PC-9 (cell line): ENCODE measurements around the gene PQBP1. TPM values are rescaled to one million over a fixed set of nuclear protein-coding genes. Genes with fewer than 3 reads are reported as not detected.
A peak's percentile ranks its signal among the peaks of the same experiment; 100 is the strongest.
"Not testable (repeated sequence)": the region's sequence is repeated elsewhere in the genome, so short reads cannot be mapped to it uniquely, and the experiment has no call there.

Source experiments
- Bru-seq: library from RNA; stranded (reverse); fragments of 400-500 nt; gene quantifications from one replicate; lab custom pipeline; 2021; lab: Mats Ljungman, UMichigan
- BruChase-seq, 2 experiments: library from RNA; stranded (reverse); fragments of 400-500 nt; gene quantifications; one replicate each; lab custom pipeline; 2021; lab: Mats Ljungman, UMichigan
- BruUV-seq: library from RNA; stranded (reverse); fragments of 400-500 nt; replicated peaks from 2 replicates; lab custom pipeline; 2021; lab: Mats Ljungman, UMichigan
- CTCF ChIA-PET: fragments of 300-600 bp; sonication (Branson Sonifier 250); formaldehyde crosslinking; loops from one replicate; lab custom pipeline; 2022; ENCODE audit warnings: antibody characterized with exemption; lab: Charles Lee
- POLR2A ChIA-PET: fragments of 300-600 bp; sonication (Branson Sonifier 250); formaldehyde crosslinking; loops from one replicate; lab custom pipeline; 2022; ENCODE audit warnings: antibody characterized with exemption; ENCODE audit not compliant: unreplicated experiment; lab: Charles Lee
- DNase-seq, 2 experiments: peaks; one replicate each; pipeline versions ENCODE4 v3.0.0 to v3.0.0-alpha.2; 2015 to 2022; ENCODE audit warnings: mixed read lengths in 1 of 2
- H2AFZ ChIP-seq: fragments of 200-600 bp; sonication (generic); 2 replicates; pipeline ENCODE4 v1.8.1; 2017; ENCODE audit warnings: antibody characterized with exemption
- H3F3A ChIP-seq: fragments of 200-600 bp; sonication (generic); 2 replicates; pipeline ENCODE4 v1.8.1; 2017; ENCODE audit warnings: antibody characterized with exemption, mild to moderate bottlenecking, low read depth; ENCODE audit not compliant: insufficient read depth
- H3K27ac ChIP-seq: fragments of 200-600 bp; sonication (generic); 2 replicates; pipeline ENCODE4 v1.6.1; 2016; ENCODE audit warnings: mixed run types
- H3K27me3 ChIP-seq: fragments of 200-600 bp; sonication (generic); 2 replicates; pipeline ENCODE4 v1.6.1; 2016; ENCODE audit warnings: low read depth, mixed run types; ENCODE audit not compliant: insufficient read depth
- H3K36me3 ChIP-seq: fragments of 200-600 bp; sonication (generic); 2 replicates; pipeline ENCODE4 v1.6.1; 2016; ENCODE audit warnings: low read depth, mixed run types
- H3K4me1 ChIP-seq: fragments of 200-600 bp; sonication (generic); replicated peaks from 2 replicates; pipeline ENCODE4 v1.6.1; 2016; ENCODE audit warnings: mixed run types; ENCODE audit not compliant: insufficient read depth
- H3K4me2 ChIP-seq: fragments of 200-600 bp; sonication (generic); 2 replicates; pipeline ENCODE4 v1.6.1; 2017; ENCODE audit warnings: mixed run types
- H3K4me3 ChIP-seq: fragments of 200-600 bp; sonication (generic); 2 replicates; pipeline ENCODE4 v1.6.1; 2016; ENCODE audit warnings: mixed run types
- H3K79me2 ChIP-seq: fragments of 200-600 bp; sonication (generic); 2 replicates; pipeline ENCODE4 v1.6.1; 2017; ENCODE audit warnings: low read depth, mixed run types
- H3K9me2 ChIP-seq: fragments of 200-600 bp; sonication (generic); 2 replicates; pipeline ENCODE4 v1.8.1; 2017; ENCODE audit warnings: mild to moderate bottlenecking; ENCODE audit not compliant: insufficient read depth
- H3K9me3 ChIP-seq: fragments of 200-600 bp; sonication (generic); 2 replicates; pipeline ENCODE4 v1.8.1; 2016; ENCODE audit warnings: low read depth; ENCODE audit not compliant: insufficient read depth
- H4K20me1 ChIP-seq: fragments of 200-600 bp; sonication (generic); 2 replicates; pipeline ENCODE4 v1.8.1; 2017; ENCODE audit not compliant: insufficient read depth
- CTCF ChIP-seq: fragments of 200-600 bp; sonication (generic); conservative IDR thresholded peaks from 2 replicates; pipeline ENCODE4 v1.6.1; 2017; ENCODE audit warnings: mixed run types, antibody characterized with exemption, mild to moderate bottlenecking, moderate library complexity
- EZH2 ChIP-seq: fragments of 200-600 bp; sonication (generic); IDR thresholded peaks from 2 replicates; pipeline ENCODE4 v1.8.0; 2017; ENCODE audit warnings: antibody characterized with exemption, low read depth
- intact Hi-C: fragments of 100-400 bp; cut with micrococcal nuclease; formaldehyde crosslinking; loops from one replicate; pipeline ENCODE4 v1.10.0; 2022; ENCODE audit not compliant: unreplicated experiment
- long read RNA-seq: library from polyadenylated mRNA; stranded (forward); transcript quantifications from one replicate; pipeline ENCODE4 v2.0.0, GENCODE V29; 2022
- total RNA-seq: library from RNA; stranded (reverse); gene quantifications from 2 replicates; pipeline ENCODE4 v1.2.3, GENCODE V29; 2021

The PQBP1 gene
- 36.4 and 39.4 TPM in 2 replicates for total RNA-seq
- percentile 65 among the genes with signal in this experiment for Bru-seq, nascent RNA
- percentile 61 among the genes with signal in this experiment for BruChase-seq, experiment 1, labeled RNA remaining after a 2-hour chase
- BruChase-seq, experiment 2, labeled RNA remaining after a 6-hour chase, result percentile 82 among the genes with signal in this experiment
- long read RNA-seq, transcript PQBP1-216 (7 exons, 938 nt), result minor isoform, 5 of 25 reads
- long read RNA-seq, transcript PQBP1-207 (7 exons, 1,020 nt), result major isoform, 10 of 25 reads
- long read RNA-seq, partial matches to known transcripts, result 2 of 25 reads
- long read RNA-seq, other reads (novel, unspliced or antisense), result 1 of 25 reads

GRCh38 chrX:48897625-48898306, at the start of gene PQBP1, which contains the start of gene TIMM17B:
TSS of gene PQBP1 (plus strand) at chrX:48897930. CDS start at chrX:48898510, 580 bp downstream.
TSS of gene TIMM17B (minus strand) at chrX:48897768. CDS start at chrX:48897749, 19 bp downstream.
- Histone ChIP-seq H3K4me2 (peak within 1 kb of the TSS; percentile 70), H3K79me2 (peaks cover 18% of the 10 kb centered on the region), H3K4me3 (peak within 1 kb of the TSS; percentile 59), H3K36me3 (no peaks in the 10 kb centered on the region), H3K27me3 (no peaks in the 10 kb centered on the region), H2AFZ (peak within 1 kb of the TSS; percentile 72; the same call in 1 of the 2 replicates), H3K9me3 (no peaks in the 10 kb centered on the region), H3K9me2 (no peaks in the 10 kb centered on the region), H3K27ac (peak within 1 kb of the TSS; percentile 84), H4K20me1 (no peaks in the 10 kb centered on the region), H3K4me1 (no peaks in the 10 kb centered on the region), H3F3A (no peaks in the 10 kb centered on the region)
- DNase-seq, result peak; percentile 77 to 86
- BruUV-seq, result TSS peak; percentile 69
- intact Hi-C loops, result loop anchor here (1.0 to 5.0 kb wide), 2 partner anchors 95 to 136 kb away; partner anchors contain the start of genes GLOD5 and HDAC6
- ChIA-PET CTCF (interaction anchor here (0.6 kb wide), 1 partner anchor 30 kb away, joined by 3 read pairs; no protein-coding TSS in a partner anchor), POLR2A (interaction anchor here (0.6 to 0.7 kb wide), 4 partner anchors 93 to 175 kb away, joined by 3 to 9 read pairs (median 4); no protein-coding TSS in a partner anchor)
- TF ChIP-seq EZH2 (no peak), CTCF (no peak)

DNA sequence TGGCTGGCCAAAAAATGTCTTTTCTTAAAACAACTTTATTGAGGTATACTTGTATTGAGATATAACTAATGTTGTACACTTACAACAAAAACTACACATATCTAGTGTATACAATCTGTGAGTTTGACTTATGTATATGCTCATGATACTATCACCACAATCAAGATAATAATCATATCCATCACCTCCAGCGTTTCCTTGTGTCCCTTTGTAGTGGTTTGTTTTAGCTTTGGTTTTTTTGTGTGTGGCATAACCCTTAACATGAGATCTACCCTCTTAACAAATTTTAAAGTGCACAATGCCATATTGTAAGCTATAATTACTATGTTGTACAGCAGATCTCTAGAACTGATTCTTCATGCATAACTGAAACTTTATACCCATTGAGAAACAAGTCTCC, 48.9 kb upstream of the PQBP1 start:
- H2AFZ ChIP-seq, result no peak overlapping the region
- H3K4me3 ChIP-seq, result no peak overlapping the region
- ChIA-PET CTCF (no interaction called here), POLR2A (no interaction called here)
- intact Hi-C loops, result no loop called here
- no peaks in the 10 kb centered on the region for H3F3A ChIP-seq
- H3K27me3 ChIP-seq, result no peaks in the 10 kb centered on the region
- no peaks in the 10 kb centered on the region for H4K20me1 ChIP-seq
- no peaks in the 10 kb centered on the region for H3K9me3 ChIP-seq
- H3K4me1 ChIP-seq, result no peaks in the 10 kb centered on the region
- H3K4me2 ChIP-seq, result no peak overlapping the region
- no TSS peak for BruUV-seq
- TF ChIP-seq CTCF (no peak), EZH2 (no peak)
- H3K36me3 ChIP-seq, result no peaks in the 10 kb centered on the region
- no peaks in the 10 kb centered on the region for H3K9me2 ChIP-seq
- H3K79me2 ChIP-seq, result no peaks in the 10 kb centered on the region
- no peak overlapping the region for H3K27ac ChIP-seq
- no peak for DNase-seq

DNA sequence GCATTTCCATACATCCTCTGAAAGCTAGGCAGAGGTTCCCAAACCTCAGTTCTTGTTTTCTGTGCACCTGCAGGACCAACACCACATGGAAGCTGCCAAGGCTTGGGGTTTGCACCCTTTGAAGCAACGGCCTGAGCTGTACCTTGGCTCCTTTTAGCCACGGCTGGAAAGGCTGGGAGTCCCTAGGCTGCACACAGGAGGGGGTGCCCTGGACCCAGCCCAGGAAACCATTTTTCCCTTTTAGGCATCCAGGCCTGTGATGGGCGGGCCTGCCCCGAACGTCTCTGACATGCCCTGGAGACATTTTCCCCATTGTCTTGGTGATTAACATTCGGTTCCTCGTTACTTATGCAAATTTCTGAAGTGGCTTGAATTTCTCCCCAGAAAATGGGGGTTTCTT, 44.9 kb upstream of the PQBP1 start:
- no peak overlapping the region for H3K27ac ChIP-seq
- no TSS peak for BruUV-seq
- ChIA-PET POLR2A (no interaction called here), CTCF (interaction anchor here (0.7 kb wide), 1 partner anchor 149 kb away, joined by 3 read pairs; no protein-coding TSS in a partner anchor)
- intact Hi-C loops, result no loop called here
- H3K4me3 ChIP-seq, result no peak overlapping the region
- H3K9me3 ChIP-seq, result no peaks in the 10 kb centered on the region
- H3K36me3 ChIP-seq, result no peaks in the 10 kb centered on the region
- no peaks in the 10 kb centered on the region for H4K20me1 ChIP-seq
- no peaks in the 10 kb centered on the region for H3K27me3 ChIP-seq
- no peak overlapping the region for H3K4me2 ChIP-seq
- H3F3A ChIP-seq, result no peaks in the 10 kb centered on the region
- H3K9me2 ChIP-seq, result no peaks in the 10 kb centered on the region
- H3K79me2 ChIP-seq, result no peaks in the 10 kb centered on the region
- DNase-seq, result no peak
- H3K4me1 ChIP-seq, result no peaks in the 10 kb centered on the region
- no peak overlapping the region for H2AFZ ChIP-seq
- TF ChIP-seq EZH2, result no peak
- no peak for TF ChIP-seq CTCF

GRCh38 chrX:48853494-48853893, 44.2 kb upstream of the PQBP1 start:
- CTCF ChIA-PET, DNase-seq, H3K9me3 ChIP-seq, H3K36me3 ChIP-seq, H3K27me3 ChIP-seq, H3K4me3 ChIP-seq, H3F3A ChIP-seq, POLR2A ChIA-PET, H4K20me1 ChIP-seq, H2AFZ ChIP-seq, H3K4me1 ChIP-seq, H3K4me2 ChIP-seq, H3K79me2 ChIP-seq, BruUV-seq, H3K9me2 ChIP-seq, H3K27ac ChIP-seq, intact Hi-C loops: not testable (repeated sequence)
